ENCODE data around the gene PSMD13.

PSMD13 gene

GRCh38 chr11:203056-203944 lies 33.5 kb upstream of the PSMD13 start:
- peaks cover 29% of the 10 kb centered on the region for H3K79me1 ChIP-seq (ENCODE audit: low read length)
- no peak overlapping the region for H2BK120ac ChIP-seq (ENCODE audit: low read depth, low read length)
- no peak overlapping the region for H4K8ac ChIP-seq (ENCODE audit: low read depth, low read length)
- H4K5ac ChIP-seq (ENCODE audit: low read length) = no peak overlapping the region
- no peak overlapping the region for H2BK15ac ChIP-seq (replicated peaks; ENCODE audit: low read depth)
- H2BK5ac ChIP-seq (ENCODE audit: low read length) = no peak overlapping the region
- no peak overlapping the region for H3K23ac ChIP-seq (ENCODE audit: low read length)
- H3K4me2 ChIP-seq (ENCODE audit: low read length) = no peak overlapping the region
- H3K79me2 ChIP-seq (ENCODE audit: control insufficient read depth, insufficient read depth, low read length) = peaks cover 18% of the 10 kb centered on the region
- H3K4me1 ChIP-seq (ENCODE audit: control insufficient read depth, low read depth, low read length) = peaks cover 6% of the 10 kb centered on the region
- H3K27ac ChIP-seq (ENCODE audit: low read depth, low read length) = no peak overlapping the region
- no peak overlapping the region for H3K18ac ChIP-seq (ENCODE audit: low read length)
- no peak overlapping the region for H3K4me3 ChIP-seq (ENCODE audit: low read length)
- no peak overlapping the region for H3K9ac ChIP-seq (ENCODE audit: low read length)
- DNase-seq = no peak
- no peaks in the 10 kb centered on the region for H3K27me3 ChIP-seq (ENCODE audit: insufficient read depth, low read length, poor library complexity)
- H3K36me3 ChIP-seq (ENCODE audit: control insufficient read depth, insufficient read depth, low read length) = no peaks in the 10 kb centered on the region
- H3K56ac ChIP-seq (ENCODE audit: low read length) = peak overlapping the region; percentile 15
- WGBS (ENCODE audit: extremely low coverage, insufficient coverage, low lambda C conversion rate) = no CpG with 5 or more reads among the region's 7 CpGs
- H3K4ac ChIP-seq (ENCODE audit: low read depth, low read length) = no peak overlapping the region
- H2AK5ac ChIP-seq (ENCODE audit: low read length) = no peak overlapping the region

- Histone ChIP-seq H2AK5ac (ENCODE audit: low read length) (no peak overlapping the region), H3K79me1 (ENCODE audit: low read length) (peaks cover 30% of the 10 kb centered on the region), H3K27me3 (ENCODE audit: insufficient read depth, low read length, poor library complexity) (no peaks in the 10 kb centered on the region), H3K4me3 (ENCODE audit: low read length) (no peak overlapping the region), H2BK15ac (replicated peaks; ENCODE audit: low read depth) (no peak overlapping the region), H3K79me2 (ENCODE audit: control insufficient read depth, insufficient read depth, low read length) (peaks cover 21% of the 10 kb centered on the region), H3K18ac (ENCODE audit: low read length) (no peak overlapping the region), H2BK120ac (ENCODE audit: low read depth, low read length) (no peak overlapping the region), H3K27ac (ENCODE audit: low read depth, low read length) (no peak overlapping the region), H3K4me1 (ENCODE audit: control insufficient read depth, low read depth, low read length) (peaks cover 6% of the 10 kb centered on the region), H3K9ac (ENCODE audit: low read length) (no peak overlapping the region), H4K5ac (ENCODE audit: low read length) (no peak overlapping the region), H3K4me2 (ENCODE audit: low read length) (no peak overlapping the region), H3K4ac (ENCODE audit: low read depth, low read length) (no peak overlapping the region), H3K23ac (ENCODE audit: low read length) (no peak overlapping the region), H4K8ac (ENCODE audit: low read depth, low read length) (no peak overlapping the region), H2BK5ac (ENCODE audit: low read length) (no peak overlapping the region), H3K56ac (ENCODE audit: low read length) (no peak overlapping the region), H3K36me3 (ENCODE audit: control insufficient read depth, insufficient read depth, low read length) (no peaks in the 10 kb centered on the region)
- no peak for DNase-seq
- no CpG with 5 or more reads among the region's 4 CpGs for WGBS (ENCODE audit: extremely low coverage, insufficient coverage, low lambda C conversion rate)
Observed at GRCh38 chr11:203945-204586, 32.7 kb upstream of the PSMD13 start.

- Histone ChIP-seq H3K27ac (ENCODE audit: low read depth, low read length) (no peak overlapping the region), H3K79me1 (ENCODE audit: low read length) (peaks cover 35% of the 10 kb centered on the region), H2BK120ac (ENCODE audit: low read depth, low read length) (no peak overlapping the region), H3K4ac (ENCODE audit: low read depth, low read length) (no peak overlapping the region), H3K56ac (ENCODE audit: low read length) (no peak overlapping the region), H3K18ac (ENCODE audit: low read length) (no peak overlapping the region), H3K79me2 (ENCODE audit: control insufficient read depth, insufficient read depth, low read length) (peaks cover 27% of the 10 kb centered on the region), H3K4me2 (ENCODE audit: low read length) (no peak overlapping the region), H3K36me3 (ENCODE audit: control insufficient read depth, insufficient read depth, low read length) (no peaks in the 10 kb centered on the region), H3K27me3 (ENCODE audit: insufficient read depth, low read length, poor library complexity) (no peaks in the 10 kb centered on the region), H4K8ac (ENCODE audit: low read depth, low read length) (no peak overlapping the region), H3K9ac (ENCODE audit: low read length) (no peak overlapping the region), H2AK5ac (ENCODE audit: low read length) (no peak overlapping the region), H3K4me3 (ENCODE audit: low read length) (no peak overlapping the region), H2BK15ac (replicated peaks; ENCODE audit: low read depth) (no peak overlapping the region), H3K23ac (ENCODE audit: low read length) (no peak overlapping the region), H2BK5ac (ENCODE audit: low read length) (no peak overlapping the region), H3K4me1 (ENCODE audit: control insufficient read depth, low read depth, low read length) (peaks cover 9% of the 10 kb centered on the region), H4K5ac (ENCODE audit: low read length) (no peak overlapping the region)
- WGBS (ENCODE audit: extremely low coverage, insufficient coverage, low lambda C conversion rate) = no CpG with 5 or more reads among the region's 12 CpGs
- no peak for DNase-seq
Observed at GRCh38 chr11:204587-205109, 32.1 kb upstream of the PSMD13 start.

- Histone ChIP-seq H3K4me1 (ENCODE audit: control insufficient read depth, low read depth, low read length) (peaks cover 12% of the 10 kb centered on the region), H4K8ac (ENCODE audit: low read depth, low read length) (no peak overlapping the region), H3K4me3 (ENCODE audit: low read length) (no peak overlapping the region), H3K36me3 (ENCODE audit: control insufficient read depth, insufficient read depth, low read length) (peaks cover 4% of the 10 kb centered on the region), H3K27me3 (ENCODE audit: insufficient read depth, low read length, poor library complexity) (no peaks in the 10 kb centered on the region), H4K5ac (ENCODE audit: low read length) (no peak overlapping the region), H3K79me2 (ENCODE audit: control insufficient read depth, insufficient read depth, low read length) (peaks cover 34% of the 10 kb centered on the region), H3K56ac (ENCODE audit: low read length) (peak overlapping the region; percentile 10), H3K4me2 (ENCODE audit: low read length) (no peak overlapping the region), H3K27ac (ENCODE audit: low read depth, low read length) (no peak overlapping the region), H2BK5ac (ENCODE audit: low read length) (no peak overlapping the region), H3K4ac (ENCODE audit: low read depth, low read length) (no peak overlapping the region), H3K23ac (ENCODE audit: low read length) (no peak overlapping the region), H2BK15ac (replicated peaks; ENCODE audit: low read depth) (no peak overlapping the region), H2BK120ac (ENCODE audit: low read depth, low read length) (no peak overlapping the region), H3K79me1 (ENCODE audit: low read length) (peaks cover 42% of the 10 kb centered on the region), H3K9ac (ENCODE audit: low read length) (no peak overlapping the region), H3K18ac (ENCODE audit: low read length) (no peak overlapping the region), H2AK5ac (ENCODE audit: low read length) (no peak overlapping the region)
- WGBS (ENCODE audit: extremely low coverage, insufficient coverage, low lambda C conversion rate) = no CpG with 5 or more reads among the region's 16 CpGs
- DNase-seq = no peak
Observed at GRCh38 chr11:205221-206001, 31.4 kb upstream of the PSMD13 start.

GRCh38 chr11:206002-206384 lies 30.8 kb upstream of the PSMD13 start:
- Histone ChIP-seq H3K4me3 (ENCODE audit: low read length) (no peak overlapping the region), H3K79me2 (ENCODE audit: control insufficient read depth, insufficient read depth, low read length) (peaks cover 39% of the 10 kb centered on the region), H3K18ac (ENCODE audit: low read length) (no peak overlapping the region), H3K4me1 (ENCODE audit: control insufficient read depth, low read depth, low read length) (peaks cover 12% of the 10 kb centered on the region), H3K9ac (ENCODE audit: low read length) (peak overlapping the region; percentile 93), H3K56ac (ENCODE audit: low read length) (peak overlapping the region; percentile 98), H3K4ac (ENCODE audit: low read depth, low read length) (no peak overlapping the region), H2BK5ac (ENCODE audit: low read length) (no peak overlapping the region), H2BK15ac (replicated peaks; ENCODE audit: low read depth) (no peak overlapping the region), H2BK120ac (ENCODE audit: low read depth, low read length) (no peak overlapping the region), H3K27me3 (ENCODE audit: insufficient read depth, low read length, poor library complexity) (no peaks in the 10 kb centered on the region), H3K36me3 (ENCODE audit: control insufficient read depth, insufficient read depth, low read length) (peaks cover 4% of the 10 kb centered on the region), H3K23ac (ENCODE audit: low read length) (no peak overlapping the region), H3K4me2 (ENCODE audit: low read length) (peak overlapping the region; percentile 96), H4K8ac (ENCODE audit: low read depth, low read length) (no peak overlapping the region), H3K79me1 (ENCODE audit: low read length) (peaks cover 48% of the 10 kb centered on the region), H2AK5ac (ENCODE audit: low read length) (no peak overlapping the region), H4K5ac (ENCODE audit: low read length) (no peak overlapping the region), H3K27ac (ENCODE audit: low read depth, low read length) (no peak overlapping the region)
- DNase-seq = no peak
- WGBS (ENCODE audit: extremely low coverage, insufficient coverage, low lambda C conversion rate) = no CpG with 5 or more reads among the region's 7 CpGs

All from mesendoderm (in vitro differentiated cells).